GM18511 (cell line): ENCODE results near the gene FPR1.
"Not testable (repeated sequence)": the region's sequence is repeated elsewhere in the genome, so short reads cannot be mapped to it uniquely, and the experiment has no call there.

ENCODE experiments used
- ATAC-seq: cut with Tn5 transposase; IDR thresholded peaks from one replicate; pipeline ENCODE4 v1.9.1; 2021; ENCODE audit warnings: mild to moderate bottlenecking, moderate library complexity; ENCODE audit not compliant: unreplicated experiment

The FPR1 gene

GRCh38 chr19:51779703-51780102 is 28.0 kb upstream of the FPR1 start:
- no peak for ATAC-seq

- ATAC-seq = no peak
Observed at GRCh38 chr19:51779181-51779580, 27.5 kb upstream of the FPR1 start.

- no peak for ATAC-seq
Observed at GRCh38 chr19:51777570-51778462, 26.1 kb upstream of the FPR1 start.

- ATAC-seq = not testable (repeated sequence)
Observed at GRCh38 chr19:51776561-51776960, 24.9 kb upstream of the FPR1 start.

GRCh38 chr19:51772977-51773376 is 21.3 kb upstream of the FPR1 start:
- no peak for ATAC-seq

GRCh38 chr19:51771376-51772130 is 19.9 kb upstream of the FPR1 start:
- no peak for ATAC-seq

GRCh38 chr19:51766461-51766860 is 14.8 kb upstream of the FPR1 start:
- no peak for ATAC-seq

GRCh38 chr19:51765086-51765485 is 13.4 kb upstream of the FPR1 start:
- ATAC-seq = no peak

- no peak for ATAC-seq
Observed at GRCh38 chr19:51761696-51762095, 10.0 kb upstream of the FPR1 start.

- no peak for ATAC-seq
Observed at GRCh38 chr19:51760697-51761356, 9.1 kb upstream of the FPR1 start, which contains the start of gene FPR2. FPR2 (plus strand) TSS chr19:51761180; CDS start chr19:51768659, 7,479 bp downstream.

- no peak for ATAC-seq
Observed at GRCh38 chr19:51755571-51755970, 3.9 kb upstream of the FPR1 start.

GRCh38 chr19:51754770-51755169 is 3.1 kb upstream of the FPR1 start:
- no peak for ATAC-seq

GRCh38 chr19:51754109-51754508 is 2.4 kb upstream of the FPR1 start:
- ATAC-seq = no peak

- ATAC-seq = no peak
Observed at GRCh38 chr19:51750400-51751094, 1.1 kb downstream of the FPR1 start.

GRCh38 chr19:51749979-51750378 is 1.7 kb downstream of the FPR1 start:
- no peak for ATAC-seq

GRCh38 chr19:51746731-51747130 is 4.9 kb downstream of the FPR1 start:
- no peak for ATAC-seq

GRCh38 chr19:51743405-51743804 is 8.3 kb downstream of the FPR1 start:
- ATAC-seq = no peak

GRCh38 chr19:51742789-51743188 is 8.9 kb downstream of the FPR1 start:
- no peak for ATAC-seq

GRCh38 chr19:51740356-51740755 is 11.3 kb downstream of the FPR1 start:
- no peak for ATAC-seq

- no peak for ATAC-seq
Observed at GRCh38 chr19:51739466-51740213, 12.0 kb downstream of the FPR1 start.
